ENCODE results near the gene ENDOD1.

ENDOD1 gene

DNA sequence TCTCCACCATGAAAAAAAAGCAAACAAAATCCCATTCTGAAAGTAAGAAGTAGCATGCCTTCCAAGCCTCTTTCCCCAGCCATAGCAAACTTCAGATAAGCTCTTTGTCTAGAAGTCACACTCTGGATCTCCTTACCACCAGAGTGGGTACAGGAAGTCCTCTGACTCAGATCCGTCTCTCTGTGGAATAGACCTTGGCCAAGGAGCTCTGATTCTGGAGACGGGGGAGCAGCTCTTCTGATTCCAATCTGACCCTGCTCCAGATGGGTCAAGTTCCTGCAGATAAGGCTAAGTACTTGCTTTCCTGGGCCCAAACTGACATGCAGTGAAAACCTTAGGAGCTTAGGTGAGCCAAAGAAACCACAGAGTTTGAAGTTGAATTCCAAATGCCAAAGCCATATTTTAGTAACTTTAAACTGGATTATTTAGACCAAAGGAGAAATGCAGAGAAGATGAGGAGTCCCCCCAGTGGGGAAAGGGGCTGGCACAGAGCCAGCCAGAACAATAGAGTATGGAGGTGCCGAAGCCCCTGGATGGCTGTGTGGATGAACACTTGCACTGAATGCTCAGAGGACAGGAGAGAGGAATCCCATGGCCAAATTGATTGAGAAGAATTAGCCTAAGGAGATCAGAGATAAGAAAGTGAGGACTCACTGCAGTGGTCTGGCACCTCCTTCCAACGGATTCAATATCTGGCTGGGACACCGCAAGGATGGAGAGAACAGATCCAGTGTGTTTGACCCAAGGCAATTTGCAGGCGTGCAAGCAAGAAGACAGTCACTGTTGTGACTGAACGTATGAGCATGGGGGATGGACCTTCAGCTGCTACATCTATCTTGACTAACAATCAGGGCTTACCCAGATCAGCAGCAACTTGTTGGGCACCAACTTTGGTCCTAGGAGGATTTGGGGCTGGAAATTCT, 54.9 kb downstream of the ENDOD1 start:
- DNase-seq (ENCODE audit: low read depth), result no peak

DNA sequence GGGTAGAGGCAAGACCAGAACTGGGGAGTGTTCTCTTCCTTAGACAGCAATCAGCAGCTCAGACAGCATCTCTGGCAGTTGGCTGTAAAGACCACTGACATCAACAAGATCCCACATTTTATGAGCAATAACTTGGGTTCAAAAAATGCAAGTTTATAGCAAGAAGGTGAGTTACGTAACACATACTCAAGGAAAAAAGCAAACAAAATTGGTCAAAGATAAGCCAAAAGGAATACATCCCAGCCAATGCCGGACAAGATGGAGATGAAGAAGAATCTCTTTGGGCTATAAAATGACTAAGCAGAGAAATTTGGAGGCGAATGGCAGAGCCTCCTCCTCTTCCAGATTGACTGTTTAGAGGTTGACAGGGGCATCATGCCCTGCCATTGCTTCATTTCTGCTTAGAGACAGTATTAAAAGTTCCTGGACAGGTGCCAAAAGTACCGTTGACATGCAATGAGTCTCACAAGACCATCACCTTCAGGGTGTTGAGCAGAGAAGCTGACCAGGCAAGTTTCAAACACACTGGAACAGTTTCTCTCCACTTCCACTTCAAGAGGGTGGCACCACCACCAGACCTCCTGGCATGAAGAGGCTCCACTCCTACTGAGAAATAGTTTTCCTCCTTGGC, 55.9 kb downstream of the ENDOD1 start:
- no peak for DNase-seq (ENCODE audit: low read depth)

DNA sequence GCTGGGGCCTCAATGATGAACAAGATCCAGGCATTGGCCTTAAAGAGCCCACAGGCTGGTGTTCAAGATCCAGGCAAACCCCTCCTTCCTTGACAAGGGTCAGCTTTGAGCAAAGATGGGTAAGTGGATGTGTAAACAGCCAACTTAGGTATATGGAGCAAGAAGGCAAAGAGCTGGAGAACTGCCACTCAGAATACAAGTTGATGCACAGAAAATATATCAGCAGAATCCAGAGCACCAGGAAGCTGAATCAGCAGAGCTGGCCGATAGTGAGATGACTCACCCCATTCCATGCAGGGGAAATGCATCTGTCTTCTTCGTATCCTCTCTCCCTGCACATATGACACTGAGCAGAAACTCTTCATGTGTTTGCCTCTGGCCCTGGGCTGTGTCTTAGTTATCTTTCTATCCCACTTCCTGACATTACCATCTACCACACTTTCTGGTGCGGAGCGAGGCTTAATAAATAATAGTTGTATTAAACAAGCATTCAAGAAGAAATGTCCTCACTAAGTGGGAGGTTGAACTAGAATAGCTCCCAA, 57.8 kb downstream of the ENDOD1 start:
- DNase-seq (ENCODE audit: low read depth), result peak; percentile 80

DNA sequence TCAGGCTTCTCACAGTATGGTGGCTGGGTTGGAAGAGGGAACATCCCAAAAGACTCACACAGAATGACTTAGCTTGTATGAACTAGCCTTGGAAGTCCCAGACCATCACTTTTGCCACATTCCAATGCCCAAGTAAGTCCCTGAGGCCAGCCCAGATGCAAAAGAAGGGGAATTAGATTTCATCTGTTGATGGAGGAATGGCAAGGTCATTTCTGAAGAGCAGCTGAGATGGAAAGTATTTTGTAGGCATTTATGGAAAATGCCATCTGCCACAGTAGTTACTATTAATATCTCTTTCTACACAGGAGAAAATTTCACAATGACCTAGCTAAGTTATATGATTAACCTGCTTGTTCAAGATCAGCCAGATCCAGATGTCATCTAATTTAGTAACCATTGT, 58.8 kb downstream of the ENDOD1 start:
- DNase-seq (ENCODE audit: low read depth), result peak; percentile 82

DNA sequence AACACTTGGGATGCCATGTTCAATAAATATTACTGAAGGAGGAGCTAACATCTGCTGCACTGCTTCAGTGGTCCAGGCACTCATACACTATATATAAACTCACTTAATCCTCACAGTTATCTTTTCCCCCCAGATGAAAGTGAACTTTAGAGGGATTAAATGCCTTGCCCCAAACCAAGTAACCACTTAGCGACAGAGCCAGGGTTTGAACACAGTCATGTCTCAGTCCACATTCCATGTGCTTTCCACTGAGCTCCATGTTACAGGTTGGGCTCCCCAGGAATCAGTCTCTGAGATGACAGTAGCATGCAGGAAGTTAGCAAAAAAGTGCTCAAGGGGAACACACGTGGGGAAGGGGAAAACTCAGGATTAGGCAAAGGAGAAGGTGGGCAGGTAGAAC, 59.3 kb downstream of the ENDOD1 start:
- DNase-seq (ENCODE audit: low read depth), result no peak

DNA sequence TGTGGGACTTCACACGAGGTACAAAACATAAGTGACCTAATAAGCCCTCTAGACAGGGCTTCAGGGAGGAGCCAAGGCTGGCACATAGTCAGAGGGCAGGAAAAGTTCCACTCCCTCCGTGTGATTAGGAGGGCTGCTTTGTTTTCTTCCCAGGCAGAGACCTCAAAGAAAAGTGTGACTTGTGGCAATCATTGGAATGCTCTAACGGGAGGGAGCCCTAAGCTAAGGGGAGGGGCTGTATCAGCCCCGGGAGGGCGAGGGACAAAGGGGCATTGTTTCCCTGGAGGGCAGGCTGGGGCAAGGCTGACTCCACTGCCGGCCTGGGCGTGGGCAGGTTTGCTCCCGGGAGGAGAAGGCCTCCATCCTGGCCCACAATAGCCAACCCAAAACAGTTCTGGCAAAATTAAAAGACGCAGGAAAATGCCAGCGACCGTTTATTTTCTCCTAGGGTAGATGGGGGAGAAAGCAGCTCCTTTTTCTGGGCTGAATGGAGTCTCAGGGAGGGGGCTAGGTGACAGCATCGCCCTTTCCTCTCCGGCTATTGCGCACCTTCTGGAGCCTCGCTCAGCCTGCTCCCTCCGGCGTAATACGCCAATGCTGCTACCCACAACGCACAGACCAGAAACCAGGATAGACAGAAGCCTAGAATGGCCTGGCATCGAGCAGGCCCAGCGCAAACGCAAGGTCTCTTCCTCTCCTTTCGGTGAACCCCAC, 60.2 kb downstream of the ENDOD1 start:
- DNase-seq (ENCODE audit: low read depth), result peak; percentile 15

DNA sequence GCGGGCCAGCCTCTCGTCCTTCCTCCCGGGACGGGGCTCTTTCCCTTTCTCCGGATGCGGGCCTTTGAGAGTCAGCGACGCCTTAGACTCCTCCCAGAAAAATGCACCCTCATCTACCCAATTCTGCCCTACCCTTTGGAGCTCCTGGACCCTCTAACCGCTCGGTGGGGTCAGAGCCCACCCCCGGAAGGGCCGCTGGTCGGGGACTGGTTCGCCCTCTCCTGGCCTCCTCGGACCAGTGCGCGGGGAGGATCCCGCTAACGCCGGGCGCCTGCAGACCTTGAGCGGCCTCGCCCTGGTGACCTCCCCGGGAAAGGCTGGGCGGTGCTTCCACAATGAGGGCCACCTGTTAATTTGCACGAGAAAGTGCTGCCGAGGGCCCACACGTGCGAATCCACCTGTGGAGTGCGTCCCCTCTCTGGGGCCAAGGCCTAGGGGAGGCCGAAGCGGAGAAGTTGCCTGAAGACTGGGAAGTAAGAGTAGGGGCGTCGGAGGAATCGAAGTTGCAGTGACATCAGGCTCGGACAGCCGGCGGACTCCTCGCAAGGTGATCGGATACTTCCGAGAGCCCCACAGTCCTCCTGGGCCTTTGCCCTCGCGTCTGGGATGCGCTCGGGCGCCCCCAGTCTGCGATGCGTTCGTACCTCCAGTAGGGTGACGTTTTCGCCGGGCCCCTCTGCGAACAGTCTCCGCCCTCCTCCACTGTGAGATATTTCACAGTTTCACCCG, 61.5 kb downstream of the ENDOD1 start:
- DNase-seq (ENCODE audit: low read depth), result peak; percentile 86

DNA sequence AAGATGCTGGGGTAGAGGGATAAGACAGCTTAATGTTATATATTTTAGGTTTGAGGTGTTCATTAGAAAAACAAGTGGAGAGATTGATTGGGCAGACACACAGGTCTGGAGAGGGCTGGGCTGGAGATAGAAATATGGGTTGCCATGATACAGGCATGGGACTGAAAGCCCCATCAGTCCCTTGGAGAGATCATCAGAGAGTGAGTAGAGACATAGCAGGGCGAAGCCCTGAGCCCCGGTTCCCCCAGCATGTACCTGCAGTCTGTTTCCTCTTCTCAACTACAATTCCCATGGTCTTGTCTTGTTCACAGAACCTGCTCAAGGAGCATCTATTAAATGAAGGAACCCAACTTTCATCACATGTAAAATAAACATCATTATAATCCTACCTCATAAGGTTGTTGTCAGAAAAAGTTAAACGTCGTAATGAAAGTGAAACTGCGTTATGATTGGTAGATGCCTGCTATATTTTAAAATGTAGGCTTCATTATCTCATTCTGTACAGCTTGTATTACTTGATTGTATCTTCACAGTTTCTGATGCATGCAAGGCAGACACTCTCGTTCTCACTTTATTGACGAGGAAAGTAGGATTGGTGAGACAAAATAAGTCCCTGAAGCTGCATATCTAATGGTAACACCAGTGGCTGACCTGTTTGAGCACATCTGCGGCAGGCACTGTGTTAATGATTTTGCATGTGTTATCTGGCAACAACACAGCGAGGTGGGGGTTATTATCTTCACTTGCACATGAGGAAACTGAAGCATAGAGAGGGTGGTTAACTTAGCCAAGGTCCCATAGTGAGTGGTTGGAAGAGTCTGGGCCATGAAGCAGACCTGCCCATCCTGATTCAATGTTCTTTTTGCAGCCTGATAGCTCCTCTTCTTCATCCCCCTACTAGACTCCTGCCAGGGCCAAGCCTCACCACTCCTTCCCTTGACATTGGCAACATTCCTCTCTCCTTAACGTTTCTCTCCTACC, 63.5 kb downstream of the ENDOD1 start:
- no peak for DNase-seq (ENCODE audit: low read depth)

DNA sequence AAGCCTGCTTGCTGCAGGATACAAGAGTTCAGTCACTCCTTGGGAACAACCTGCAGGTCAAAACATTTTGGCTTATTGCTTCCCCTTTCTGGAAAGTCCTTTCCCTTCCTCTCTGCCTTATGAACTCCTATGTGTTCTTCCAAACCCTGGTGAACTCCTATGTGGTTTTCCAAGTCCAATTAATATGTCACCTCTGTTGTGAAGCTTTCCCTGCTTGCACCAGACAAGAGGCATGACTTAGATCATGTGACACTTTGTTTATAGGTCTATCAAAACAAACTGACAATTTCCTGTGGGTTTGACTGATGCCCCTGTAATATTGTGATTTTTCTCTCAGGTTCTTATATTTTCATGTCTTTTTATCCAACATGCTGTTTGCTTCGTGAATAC, 64.2 kb downstream of the ENDOD1 start:
- DNase-seq (ENCODE audit: low read depth), result no peak

DNA sequence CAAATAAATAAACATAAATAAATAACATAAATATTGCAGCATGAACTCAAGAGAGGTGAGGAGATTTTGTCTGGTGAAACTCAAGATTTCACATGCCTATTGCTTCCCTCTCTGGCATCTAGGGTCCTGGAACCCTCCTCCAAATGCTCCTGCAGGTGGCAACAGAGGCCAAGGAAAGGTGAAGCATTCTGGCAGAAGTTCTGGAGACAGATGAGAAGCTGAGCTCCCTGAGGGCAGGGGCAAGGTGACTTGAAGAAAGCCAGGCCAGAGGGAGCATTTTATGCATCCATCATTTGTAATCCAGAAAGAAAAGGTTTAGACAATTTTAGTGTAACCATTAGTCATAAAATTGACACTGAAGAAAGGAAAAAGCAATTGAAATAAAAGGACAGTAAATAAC, 64.9 kb downstream of the ENDOD1 start:
- peak; percentile 40 for DNase-seq (ENCODE audit: low read depth)

DNA sequence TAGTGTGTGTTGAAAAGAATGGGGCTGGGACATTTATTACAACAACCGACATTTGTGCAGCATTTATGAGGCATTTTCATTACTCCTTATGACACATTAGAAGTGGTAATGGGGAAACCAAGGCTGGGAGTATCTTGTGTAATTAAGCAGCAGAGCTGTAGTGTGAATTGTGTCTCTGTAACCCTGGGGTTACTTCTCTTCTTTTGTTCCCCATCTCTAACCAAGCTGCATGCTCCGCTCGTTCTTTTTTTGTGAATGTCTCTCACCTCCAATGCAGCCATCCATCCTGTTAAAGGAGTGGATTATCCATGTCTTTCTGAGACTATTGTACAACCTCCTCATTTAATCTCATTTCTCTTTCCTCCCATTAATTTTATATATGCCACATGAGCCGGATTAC, 65.7 kb downstream of the ENDOD1 start:
- DNase-seq (ENCODE audit: low read depth), result no peak

DNA sequence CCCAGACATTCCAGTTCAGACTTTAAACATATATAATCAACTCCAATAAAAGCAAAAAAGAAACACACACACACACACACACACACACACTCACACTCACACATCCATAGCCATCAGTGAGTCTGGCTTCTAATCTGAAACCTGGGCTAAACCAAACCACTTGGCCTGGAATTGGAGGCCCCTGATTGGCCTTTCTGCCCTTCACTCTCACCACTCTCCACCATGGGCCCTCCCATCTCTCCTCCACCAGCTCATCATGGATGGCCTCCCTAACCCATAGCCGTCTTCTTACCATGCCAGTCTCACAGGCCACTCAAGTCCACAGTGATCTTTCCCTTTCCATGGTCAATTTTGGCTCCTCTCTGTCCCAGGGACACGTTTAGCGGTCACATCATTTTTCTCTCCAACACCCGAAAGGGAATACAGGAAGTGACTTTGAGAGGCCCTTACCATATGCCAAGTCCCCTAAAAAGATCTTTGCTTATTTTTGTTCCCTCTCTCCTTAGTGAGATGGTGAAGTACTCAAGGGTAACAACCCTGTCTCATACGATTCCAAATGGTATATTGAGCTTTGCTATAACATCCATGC, 66.6 kb downstream of the ENDOD1 start:
- no peak for DNase-seq (ENCODE audit: low read depth)

DNA sequence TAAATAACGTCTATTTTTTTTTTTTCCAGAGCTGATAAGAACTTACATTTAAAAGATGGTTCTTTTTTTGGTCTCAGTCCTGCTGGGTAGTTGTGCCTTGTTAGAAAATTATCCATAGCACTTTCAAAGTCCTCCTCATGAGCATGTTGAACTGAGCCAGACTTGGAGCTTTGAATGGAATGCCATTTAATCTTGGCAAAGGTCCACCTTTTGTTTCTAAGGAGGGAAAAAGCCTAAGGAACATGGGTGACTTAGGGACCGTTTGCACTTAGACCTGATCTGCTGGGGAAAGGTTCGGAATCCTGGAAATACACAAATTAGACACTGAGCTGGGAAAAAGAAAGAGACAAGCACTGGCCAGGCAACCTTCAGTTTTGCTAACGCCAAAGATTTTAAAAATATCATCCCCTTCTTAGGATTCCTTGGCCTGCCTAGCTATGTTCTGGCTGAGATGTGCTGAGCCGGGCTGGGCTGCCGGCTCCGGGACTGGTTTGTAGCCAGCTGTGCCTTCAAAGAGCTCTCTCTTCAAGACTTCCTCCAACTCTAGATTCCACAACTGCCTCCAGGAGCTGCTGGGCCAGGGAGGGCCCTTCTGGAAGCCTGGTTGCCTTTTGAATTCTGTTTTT, 67.4 kb downstream of the ENDOD1 start:
- peak; percentile 23 for DNase-seq (ENCODE audit: low read depth)

DNA sequence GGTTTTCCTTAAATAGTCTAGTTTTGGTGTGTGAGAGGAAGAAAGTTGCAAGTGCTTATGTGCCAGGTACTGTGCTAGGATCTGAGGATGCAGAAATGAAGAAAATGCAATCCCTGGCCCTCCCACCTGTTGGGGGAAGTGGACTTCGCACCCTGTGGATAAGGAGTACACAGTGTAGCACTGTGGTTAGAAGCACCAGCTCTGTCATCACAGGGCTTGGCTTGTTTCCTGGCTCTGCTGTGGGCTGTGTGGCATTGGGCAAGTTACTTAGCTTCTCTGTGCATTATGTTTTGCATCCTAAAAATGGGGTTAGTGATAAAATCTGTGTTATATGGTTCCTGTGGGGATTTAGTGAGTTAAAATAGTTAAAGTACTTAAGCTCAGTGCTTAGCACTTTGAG, 68.2 kb downstream of the ENDOD1 start:
- DNase-seq (ENCODE audit: low read depth), result no peak

DNA sequence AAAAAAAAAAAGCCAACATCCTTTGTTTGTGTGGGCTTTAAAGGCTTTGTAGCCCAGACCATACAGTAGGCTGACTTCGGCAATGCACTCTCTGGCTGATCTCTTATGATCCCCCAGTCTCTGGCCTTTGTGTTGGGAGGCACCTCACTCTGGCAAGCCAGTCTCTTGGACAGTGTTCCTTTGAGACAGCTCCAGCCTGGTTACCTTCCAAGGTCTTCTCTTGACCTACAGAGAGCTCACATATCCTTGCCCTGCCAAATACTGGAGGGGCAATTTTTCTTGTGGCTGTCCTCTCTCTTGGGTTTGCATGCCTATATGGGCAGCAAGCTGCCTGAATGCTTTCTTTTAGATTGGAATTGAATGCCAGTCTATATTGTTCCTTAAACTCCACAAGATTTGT, 71.6 kb downstream of the ENDOD1 start:
- DNase-seq (ENCODE audit: low read depth), result no peak

DNA sequence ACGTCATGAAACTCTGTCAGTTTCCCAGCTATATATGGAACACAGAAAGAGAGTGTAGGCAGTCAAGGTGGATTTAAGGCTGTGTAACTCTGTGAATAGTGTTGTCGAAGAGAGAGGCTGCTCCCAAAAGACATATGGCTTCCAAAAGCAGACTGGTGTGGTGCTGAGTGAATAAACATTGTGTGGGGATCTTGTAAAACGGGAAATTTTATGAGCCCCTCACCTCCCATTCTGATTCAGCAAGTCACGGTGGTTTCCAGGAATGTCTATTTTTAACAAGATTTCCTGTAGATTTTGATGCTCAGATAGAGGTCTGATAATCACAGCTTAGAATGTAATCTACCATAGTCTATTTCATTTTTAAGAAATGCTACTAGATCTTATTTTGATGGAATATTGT, 73.5 kb downstream of the ENDOD1 start:
- no peak for DNase-seq (ENCODE audit: low read depth)

DNA sequence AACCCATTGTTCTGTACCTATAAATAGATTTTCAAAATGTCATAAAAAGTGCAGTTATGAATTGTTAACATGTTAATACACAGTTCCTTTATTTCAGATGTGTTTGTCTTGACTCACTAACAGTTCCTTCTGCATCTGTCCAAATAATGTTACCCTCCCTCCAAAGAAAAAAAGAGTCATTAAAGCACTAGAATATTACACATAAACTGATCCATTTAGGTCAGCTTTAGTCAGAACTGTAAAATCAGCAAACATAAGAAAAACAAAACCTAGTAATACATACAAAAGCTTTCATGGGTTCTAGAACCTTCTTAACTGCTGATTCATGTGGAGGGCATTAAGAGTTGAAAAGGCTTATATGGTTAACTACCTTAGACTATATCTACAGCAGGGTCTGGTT, 76.0 kb downstream of the ENDOD1 start:
- no peak for DNase-seq (ENCODE audit: low read depth)

DNA sequence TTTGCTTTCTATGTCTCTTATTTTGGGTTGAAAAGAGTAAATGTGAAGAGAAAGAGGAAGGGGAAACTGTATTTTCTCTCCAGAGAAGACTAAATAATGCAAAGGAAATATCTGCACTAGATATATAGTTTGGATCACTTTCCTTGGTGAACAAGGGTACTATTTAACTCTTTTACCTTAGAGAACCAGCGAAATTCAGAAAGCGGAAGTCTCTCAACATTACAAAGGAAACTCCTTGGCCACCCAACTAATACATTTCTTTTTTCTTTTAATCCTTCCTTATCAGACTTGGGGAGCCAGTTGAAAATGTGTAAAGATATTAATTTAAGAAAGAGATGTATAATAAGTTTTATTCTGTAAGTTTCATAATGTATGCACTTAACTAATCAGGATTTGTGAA, 77.1 kb downstream of the ENDOD1 start:
- DNase-seq (ENCODE audit: low read depth), result no peak

DNA sequence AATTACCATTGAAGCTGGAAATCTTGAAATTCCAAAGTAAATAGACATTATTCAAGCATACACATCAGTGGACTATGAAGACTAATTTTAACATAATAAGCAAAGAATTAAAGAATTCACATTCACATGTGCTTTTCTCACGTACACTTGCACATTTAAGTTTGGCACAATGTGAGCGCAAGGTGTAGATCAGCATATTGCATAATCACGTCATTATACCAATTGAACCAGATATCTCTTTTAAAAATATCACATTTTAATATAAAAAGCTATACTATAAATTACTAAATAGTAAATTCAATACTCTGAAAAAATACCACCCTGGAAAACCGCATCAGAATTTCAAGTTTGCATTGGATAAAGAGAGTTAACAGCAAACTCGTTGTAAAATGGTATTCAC, 80.6 kb downstream of the ENDOD1 start:
- DNase-seq (ENCODE audit: low read depth), result no peak

DNA sequence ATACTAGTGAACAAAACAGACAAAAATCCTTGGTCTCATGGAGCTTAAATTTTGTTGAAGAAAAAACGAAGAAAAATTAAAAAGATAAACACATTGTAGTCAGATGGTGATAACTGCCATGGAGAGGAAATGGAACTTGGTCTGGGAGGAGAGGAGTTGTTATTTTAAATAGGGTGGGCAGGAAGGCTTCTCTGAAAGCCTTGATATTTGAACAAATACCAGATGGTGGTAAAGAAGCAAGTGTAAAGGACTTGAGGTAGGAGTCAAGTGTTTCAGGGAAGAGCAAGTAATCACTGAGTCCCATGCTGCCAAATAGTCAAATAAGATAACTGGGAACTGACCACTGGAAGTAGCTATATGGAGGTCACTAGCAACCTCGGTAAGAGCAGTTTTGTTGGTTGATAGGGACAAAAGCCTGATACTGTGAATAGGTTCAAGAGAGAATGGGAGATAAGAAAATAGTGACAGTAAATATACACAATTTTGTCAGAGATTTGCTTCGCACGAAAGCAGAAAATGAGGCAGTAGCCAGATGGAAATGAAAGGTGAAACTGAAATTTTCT, 86.3 kb downstream of the ENDOD1 start:
- DNase-seq (ENCODE audit: low read depth), result no peak
